NCI-H446 (cell line): Measurements from ENCODE around the gene ARHGAP4.

Experiments
- DNase-seq, 2 experiments: peaks; one replicate each; lab custom pipeline; 2025; lab: John Stamatoyannopoulos, UW

The ARHGAP4 gene

DNA sequence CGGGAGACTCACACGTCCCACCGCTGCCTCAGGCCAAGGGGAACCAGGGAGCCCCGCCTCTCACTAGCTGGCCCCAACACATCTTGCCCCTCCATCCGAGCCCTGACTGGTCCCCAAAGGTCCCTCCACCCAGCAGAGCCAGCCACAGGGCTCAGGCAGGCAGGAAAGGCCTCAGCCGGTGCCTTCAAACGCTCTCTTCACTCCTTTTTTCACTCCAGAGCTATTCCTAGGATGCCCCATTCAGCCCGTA is 1.5 kb upstream of the ARHGAP4 start:
- DNase-seq = no peak

- peak in 1 of 2 experiments; percentile 4 for DNase-seq
Measured at GRCh38 chrX:153926858-153927671, 1.0 kb upstream of the ARHGAP4 start.

DNA sequence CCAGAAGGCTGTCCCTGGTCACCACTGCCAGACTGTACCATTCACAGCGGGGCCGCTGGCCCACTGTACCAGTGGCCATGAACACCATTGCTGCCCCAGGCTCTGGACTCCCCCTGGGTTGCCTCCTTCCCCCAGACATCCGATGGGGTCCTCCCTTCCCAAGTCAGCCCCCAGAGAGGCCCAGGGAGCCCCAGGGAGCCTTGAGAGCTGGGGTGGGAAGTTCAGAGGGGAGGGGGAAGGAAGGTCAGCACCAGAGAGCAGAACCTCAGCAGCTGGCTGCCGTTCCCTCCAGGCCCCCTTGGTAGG is 441 bp upstream of the ARHGAP4 start:
- DNase-seq = no peak

GRCh38 chrX:153925387-153925738 is 701 bp downstream of the ARHGAP4 start:
- no peak for DNase-seq

- DNase-seq = no peak
Measured at GRCh38 chrX:153924149-153924861, 1.8 kb downstream of the ARHGAP4 start.

GRCh38 chrX:153922932-153923857 is 2.9 kb downstream of the ARHGAP4 start:
- peak; percentile 0 to 56 for DNase-seq

DNA sequence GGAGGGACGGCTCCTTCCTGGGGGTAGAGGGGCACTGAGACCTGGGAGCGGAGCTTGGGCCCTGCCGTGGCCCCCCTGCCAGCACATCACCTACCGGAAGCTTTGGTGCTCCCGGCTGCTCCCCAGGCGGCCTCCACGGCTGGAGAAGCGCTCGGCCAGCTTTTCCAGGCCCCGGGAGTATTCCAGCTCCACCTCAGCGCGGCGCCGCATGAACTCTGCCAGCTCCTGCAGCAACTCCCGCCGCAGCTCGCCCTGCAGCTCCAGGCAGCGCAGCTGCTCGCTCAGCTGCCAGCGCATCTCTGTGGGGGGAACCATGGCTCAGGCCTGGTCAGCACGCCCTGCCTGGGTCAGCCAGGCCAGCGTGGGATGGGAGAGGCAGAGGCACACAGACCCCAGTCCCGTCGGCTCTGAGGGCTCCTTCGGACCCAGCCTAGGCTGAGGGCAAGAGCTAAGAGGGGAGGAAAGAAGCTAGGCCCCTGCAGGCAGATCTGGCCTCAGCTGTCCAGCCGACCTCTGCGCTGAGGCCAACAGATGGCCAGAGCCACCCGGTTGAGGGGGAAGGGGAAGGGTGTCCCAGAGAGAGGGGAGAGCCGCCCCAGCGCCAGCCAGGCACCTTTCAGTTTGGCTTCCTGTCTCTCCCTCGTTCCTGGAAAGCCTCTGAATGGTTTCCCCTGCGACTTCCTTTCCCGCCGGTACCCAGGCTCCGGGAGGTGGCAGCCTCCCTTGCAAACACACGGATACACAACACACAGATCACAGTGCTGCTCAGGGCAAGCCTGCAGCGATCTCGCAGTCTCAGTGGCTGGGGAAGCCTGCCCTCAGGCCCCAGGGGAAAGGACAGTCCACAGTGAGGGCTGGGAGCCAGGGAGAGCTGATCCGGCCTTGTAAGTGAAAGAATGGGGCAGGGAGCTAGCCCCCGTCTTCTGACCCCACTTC is 4.3 kb downstream of the ARHGAP4 start:
- no peak for DNase-seq

- DNase-seq = no peak
Measured at GRCh38 chrX:153921070-153921469, 5.0 kb downstream of the ARHGAP4 start.

DNA sequence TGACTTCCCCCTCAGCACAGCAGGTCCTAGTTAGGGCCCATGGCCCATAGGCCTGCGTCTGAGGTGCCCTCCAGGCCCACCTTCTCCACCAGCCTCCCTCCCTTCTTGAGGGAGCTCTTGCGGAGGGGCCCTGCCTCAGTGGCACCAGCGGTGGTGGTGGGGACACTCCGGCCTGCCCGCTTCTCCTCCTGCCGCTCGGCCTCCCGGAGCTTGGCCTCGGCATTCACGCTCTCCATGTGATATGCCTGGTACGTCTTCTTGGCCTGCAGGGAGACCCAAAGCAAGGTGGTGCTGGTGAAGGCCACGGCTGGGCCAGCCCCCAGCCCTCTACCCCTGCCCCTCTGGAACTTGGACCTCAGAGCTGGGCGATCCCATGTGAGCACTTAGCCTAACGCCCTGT is 5.5 kb downstream of the ARHGAP4 start:
- no peak for DNase-seq

GRCh38 chrX:153919281-153919680 is 6.8 kb downstream of the ARHGAP4 start:
- DNase-seq = no peak

- DNase-seq = no peak
Measured at GRCh38 chrX:153917869-153918268, 8.2 kb downstream of the ARHGAP4 start.

DNA sequence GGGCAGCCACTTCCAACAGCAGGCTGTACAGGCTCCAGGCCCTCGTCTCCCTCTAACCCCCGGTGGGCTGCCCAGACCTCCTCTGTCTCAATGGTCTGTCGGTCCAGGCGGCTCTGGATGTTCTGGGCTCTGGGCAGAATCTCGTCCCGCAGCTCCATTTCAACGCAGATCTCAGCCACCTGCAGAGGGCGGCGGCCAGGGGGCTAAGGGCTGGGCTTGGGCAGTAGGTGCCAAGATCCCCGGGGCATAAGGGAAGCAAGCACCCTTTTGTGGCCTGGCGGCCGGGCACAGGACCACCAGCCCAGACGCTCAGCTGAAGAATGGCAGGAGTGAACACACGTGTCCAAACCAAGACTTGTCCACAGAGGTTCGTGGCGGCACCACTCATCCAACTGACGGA is 12.4 kb downstream of the ARHGAP4 start:
- no peak for DNase-seq

DNA sequence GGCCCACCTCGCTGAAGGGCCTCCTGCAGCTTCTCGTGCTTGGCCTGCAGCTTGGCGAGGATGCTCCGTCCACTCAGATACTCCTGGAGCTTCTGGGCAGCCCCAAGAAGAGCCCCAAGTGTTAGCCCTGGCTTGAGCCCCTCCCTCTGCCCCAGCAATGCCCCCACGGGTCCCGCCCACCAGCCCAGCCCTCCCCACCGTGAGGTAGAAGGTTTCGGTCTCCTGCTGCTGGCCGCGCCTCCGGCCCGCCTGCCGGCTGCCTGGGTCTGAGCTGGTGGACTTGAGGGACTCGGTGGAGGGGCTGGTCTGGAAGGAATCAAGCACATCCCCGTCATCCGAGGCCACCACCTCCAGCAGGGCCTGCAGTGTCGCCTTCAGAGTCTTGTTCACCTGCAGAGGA is 12.9 kb downstream of the ARHGAP4 start:
- no peak for DNase-seq

DNA sequence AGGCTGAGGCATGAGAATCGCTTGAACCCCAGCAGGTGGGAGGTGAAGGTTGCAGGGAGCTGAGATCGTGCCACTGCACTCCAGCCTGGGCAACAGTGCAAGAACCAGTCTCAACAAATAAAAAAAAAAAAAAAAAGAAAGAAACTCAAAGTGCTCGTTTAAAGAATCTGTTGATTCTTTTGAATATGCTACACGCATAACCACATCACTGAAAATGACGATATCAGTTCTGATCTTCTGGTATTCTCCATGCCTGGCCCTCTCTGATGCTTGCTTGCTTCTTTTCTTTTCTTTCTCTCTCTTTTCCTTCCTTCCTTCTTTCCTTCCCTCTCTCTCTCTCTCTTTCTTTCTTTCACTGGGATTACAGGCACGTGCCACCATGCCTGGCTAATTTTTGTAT is 14.3 kb downstream of the ARHGAP4 start:
- DNase-seq = no peak

GRCh38 chrX:153910446-153910845 is 15.6 kb downstream of the ARHGAP4 start:
- DNase-seq = no peak

DNA sequence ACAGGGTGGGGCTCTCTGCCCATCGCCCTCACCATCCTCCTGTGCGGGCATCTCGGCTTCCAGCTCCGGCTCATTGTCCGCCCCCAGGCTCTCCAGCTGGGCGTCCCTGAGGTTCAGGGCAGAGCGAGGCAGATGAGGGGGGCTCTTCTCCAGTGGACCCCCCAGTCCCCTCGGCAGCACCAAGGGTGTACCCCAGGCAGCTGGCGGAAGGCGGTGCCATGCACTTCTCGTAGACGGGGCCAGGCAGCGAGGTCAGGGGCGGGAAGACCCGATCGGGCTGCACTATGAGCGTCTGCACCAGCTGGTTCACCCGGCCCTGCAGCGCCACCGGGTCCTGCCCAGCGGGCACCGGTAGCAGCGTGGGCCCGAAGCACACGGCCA is 16.1 kb downstream of the ARHGAP4 start:
- no peak for DNase-seq

GRCh38 chrX:153909024-153909979 is 16.8 kb downstream of the ARHGAP4 start:
- DNase-seq = no peak

DNA sequence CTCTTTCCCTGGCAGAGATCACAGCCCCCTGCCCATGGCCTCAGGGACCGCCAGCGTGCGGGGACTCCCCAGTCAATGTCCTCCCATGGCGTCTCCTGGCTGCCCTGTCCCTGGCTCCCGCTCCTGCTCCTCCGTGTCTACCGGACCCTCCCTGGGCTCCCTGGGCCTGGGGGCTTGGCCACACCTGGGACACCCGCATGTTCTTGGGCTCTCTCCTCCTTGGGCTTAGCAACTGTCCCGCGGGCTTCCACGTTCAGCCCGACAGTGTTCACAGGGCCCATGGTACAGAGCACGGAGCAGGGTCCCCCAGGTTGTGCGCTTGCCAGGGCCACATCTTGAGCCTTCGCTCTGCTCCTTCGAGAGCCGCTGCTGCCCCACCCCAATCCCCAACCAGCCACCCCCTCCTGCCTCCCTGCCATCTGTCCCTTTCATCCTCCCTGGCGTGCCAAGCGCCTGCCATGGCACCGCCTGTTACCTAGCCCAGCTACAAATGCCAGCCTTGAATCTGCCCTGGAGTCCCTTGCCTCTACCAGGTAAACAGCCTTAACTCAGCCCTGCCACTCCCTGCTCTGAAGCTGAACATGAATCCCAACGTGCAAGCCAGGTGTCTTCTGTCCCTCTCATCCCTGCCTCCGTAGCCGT is 17.7 kb downstream of the ARHGAP4 start:
- DNase-seq = no peak

DNA sequence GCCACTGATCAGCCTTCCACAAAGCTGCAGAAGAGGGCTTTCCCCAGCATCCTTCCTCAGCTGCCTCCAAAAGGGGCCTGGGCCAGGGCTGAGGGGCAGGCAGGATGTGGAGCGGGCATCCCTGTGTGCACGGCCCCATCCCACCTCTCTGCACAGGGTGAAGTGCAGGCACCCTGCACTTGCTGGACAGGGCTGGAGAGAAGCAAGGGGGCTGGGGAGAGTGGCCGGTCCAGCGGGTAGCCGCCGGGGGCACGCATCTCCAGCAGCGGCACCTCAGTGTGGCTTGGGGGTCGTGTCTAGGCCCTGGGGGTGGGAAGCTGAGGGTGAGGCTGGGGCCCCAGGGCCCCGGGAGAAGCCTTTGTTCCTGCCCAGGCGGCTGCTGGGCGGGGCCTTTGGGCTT is 18.6 kb downstream of the ARHGAP4 start:
- DNase-seq = no peak
